Measurements from ENCODE around the gene PLCG2.

PLCG2 gene

DNA sequence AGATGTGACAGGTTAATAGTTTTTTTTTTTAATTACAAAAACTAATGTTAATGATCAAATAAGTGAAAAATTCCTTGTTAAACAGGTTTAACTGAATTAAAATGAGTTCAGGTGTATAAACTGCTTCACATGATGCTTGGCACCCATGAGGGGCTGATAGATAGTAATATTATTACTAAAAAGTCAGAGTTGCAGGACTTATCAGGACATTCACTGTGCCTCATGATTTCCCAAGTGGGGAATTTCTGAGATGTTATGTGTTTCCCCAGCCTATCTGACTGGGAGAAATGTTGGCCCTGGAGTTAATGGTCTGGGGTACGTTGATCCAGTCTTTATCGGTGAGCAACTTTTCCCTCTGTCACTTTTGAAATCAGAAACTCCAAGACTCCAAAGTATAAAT is 102.1 kb downstream of the PLCG2 start:
- no peak for DNase-seq

GRCh38 chr16:81882559-81882958 is 103.5 kb downstream of the PLCG2 start:
- no peak for DNase-seq

- DNase-seq = no peak
Observed at GRCh38 chr16:81883235-81883634, 104.1 kb downstream of the PLCG2 start.

DNA sequence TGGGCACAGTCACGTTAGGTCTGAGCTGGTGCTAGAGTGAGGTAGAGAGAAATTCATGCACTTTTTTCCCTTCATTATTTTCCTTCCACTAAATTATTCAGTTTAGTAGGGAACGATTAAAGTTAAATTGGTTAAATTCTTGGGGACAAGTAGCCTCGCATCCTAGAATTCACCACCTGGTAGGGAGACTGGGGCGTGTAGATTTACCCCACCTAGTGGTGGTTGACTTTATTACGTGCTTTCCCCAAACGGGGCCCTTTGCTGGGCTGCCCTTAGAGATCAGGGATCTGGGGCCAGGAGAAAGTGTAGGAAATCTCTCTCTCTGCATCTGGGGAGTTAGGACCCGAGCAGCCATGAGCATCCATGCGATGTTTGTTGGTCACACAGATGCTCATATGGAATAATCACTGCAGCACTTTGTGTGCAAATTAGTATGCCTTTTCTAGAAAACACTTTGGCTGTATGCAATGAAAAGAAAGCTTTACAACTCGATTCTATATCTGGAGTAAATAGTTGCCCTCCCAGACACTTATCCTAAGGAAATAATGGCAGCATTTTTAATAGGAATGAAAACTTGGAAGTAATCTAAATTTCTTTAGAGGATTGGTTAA is 107.0 kb downstream of the PLCG2 start:
- no peak for DNase-seq

DNA sequence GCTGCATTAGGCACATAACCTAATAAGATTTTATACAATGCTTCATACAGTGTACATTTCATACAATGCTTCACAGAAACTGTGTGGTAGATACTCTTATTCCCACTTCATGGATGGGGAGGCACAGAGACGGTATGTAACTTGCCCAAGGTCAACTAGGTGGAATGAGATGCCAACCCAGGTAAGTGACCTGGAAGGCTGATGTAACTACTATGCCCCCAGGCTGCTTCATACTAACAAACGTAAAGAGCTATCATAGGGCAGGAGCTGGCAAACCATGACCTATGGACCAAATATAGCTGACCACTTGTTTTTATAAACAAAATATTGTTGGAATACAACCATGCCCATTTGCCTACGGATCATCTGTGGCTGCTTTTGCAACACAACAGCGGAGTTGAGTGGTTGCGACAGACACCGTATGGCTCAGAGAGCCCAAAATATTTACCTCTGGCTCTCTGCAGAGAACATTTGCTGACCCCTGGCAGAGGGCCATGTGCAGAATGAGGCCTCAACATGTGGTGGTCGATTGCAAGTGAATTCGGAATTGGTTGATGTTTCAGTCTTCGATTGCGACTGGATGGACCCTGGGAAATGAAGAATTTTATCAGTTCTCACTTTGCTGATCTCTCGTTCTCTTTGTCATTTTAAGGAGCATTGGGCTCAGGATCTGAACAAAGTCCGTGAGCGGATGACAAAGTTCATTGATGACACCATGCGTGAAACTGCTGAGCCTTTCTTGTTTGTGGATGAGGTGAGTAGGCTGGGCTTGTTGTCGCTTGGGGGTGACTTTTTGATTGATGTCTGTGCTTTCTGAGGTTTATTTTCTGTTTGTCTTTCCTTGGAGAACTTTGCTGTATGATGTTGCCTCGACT is 109.7 kb downstream of the PLCG2 start:
- no peak for DNase-seq

DNA sequence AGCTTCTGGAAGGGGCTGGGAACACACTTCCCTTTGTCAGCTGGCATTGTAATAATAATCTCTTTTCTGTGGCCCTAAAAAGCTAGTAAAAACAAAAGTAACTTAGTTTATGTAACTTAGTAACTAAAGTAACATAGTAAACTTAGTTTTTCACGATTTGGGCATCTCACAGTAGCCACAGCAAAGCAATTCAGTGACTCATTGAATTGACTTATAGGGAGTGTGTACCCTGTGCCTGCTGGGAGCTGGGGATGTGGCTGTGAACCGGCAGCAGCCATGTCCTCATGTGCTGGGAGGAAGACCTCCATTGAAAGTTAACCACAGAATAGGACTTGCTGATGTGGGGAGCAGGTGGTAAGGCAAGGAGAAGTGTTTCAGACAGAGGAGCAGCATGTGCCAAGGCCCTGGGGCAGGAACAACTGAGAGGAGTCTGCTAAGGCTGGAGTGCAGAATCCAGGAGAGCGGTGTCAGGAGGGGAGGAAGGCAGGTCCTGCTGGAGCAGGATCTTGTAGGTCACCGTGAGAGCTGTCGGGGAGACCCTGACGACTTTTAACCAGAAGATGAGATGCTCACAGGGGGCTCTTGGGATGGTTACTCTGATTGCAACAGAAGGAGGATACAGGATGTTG is 112.8 kb downstream of the PLCG2 start:
- DNase-seq = no peak

- no peak for DNase-seq
Observed at GRCh38 chr16:81894592-81894991, 115.5 kb downstream of the PLCG2 start.

GRCh38 chr16:81896902-81897301 is 117.8 kb downstream of the PLCG2 start:
- DNase-seq = no peak

GRCh38 chr16:81899601-81900000 is 120.5 kb downstream of the PLCG2 start:
- no peak for DNase-seq

DNA sequence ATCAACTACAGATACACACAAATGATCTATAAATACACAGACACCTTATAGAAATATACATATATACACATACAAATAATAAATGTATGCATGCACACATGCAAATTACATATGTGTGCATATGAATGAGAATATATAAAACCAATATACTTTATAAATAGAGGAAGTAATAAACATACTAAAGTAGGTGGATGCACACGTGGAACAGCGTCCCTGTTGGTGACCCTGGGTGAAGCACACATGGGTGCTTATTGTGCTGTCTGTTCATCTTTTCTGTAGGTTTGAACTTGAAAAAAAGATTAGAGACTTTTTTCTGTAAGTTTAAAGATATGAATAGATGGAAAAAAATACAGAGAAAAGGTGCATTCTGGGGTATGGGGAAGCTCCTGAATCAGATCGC is 120.9 kb downstream of the PLCG2 start:
- DNase-seq = no peak

DNA sequence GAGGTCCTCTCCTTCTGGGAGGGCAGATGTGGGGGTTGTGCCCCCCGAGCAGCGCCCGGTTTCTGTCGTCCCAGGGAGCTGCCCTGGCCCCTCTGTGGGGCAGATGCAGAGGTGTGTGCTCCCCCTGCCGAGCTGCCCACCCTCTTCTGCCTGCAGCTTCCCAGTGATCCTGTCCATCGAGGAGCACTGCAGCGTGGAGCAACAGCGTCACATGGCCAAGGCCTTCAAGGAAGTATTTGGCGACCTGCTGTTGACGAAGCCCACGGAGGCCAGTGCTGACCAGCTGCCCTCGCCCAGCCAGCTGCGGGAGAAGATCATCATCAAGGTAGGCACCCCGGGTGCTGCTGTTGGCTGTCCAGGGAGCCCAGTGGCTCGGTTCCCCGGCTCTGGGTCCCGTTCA is 121.4 kb downstream of the PLCG2 start:
- no peak for DNase-seq

GRCh38 chr16:81901484-81901883 is 122.4 kb downstream of the PLCG2 start:
- DNase-seq = no peak

DNA sequence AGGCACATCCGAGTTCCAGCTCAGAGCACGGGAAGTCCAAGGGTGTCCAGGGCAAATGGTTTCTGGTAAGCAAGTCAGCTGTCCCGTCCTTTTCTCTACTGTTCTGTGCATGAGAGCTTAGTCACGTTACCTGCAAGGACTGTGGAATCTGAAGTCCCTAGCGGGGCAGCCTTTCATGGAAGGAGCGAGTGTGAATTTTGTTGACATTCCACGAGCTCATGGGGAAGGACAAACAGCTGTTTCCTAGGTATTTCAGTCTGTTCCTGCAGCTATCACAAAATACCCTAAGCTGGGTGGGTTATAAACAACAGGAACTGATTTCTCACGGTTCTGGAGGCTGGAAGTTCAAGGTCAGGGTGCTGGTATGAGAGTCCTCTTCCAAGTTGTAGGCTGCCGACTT is 122.9 kb downstream of the PLCG2 start:
- no peak for DNase-seq

GRCh38 chr16:81904320-81904719 is 125.2 kb downstream of the PLCG2 start:
- no peak for DNase-seq

- no peak for DNase-seq
Observed at GRCh38 chr16:81905277-81905676, 126.2 kb downstream of the PLCG2 start.

GRCh38 chr16:81907681-81908080 is 128.6 kb downstream of the PLCG2 start:
- no peak for DNase-seq

DNA sequence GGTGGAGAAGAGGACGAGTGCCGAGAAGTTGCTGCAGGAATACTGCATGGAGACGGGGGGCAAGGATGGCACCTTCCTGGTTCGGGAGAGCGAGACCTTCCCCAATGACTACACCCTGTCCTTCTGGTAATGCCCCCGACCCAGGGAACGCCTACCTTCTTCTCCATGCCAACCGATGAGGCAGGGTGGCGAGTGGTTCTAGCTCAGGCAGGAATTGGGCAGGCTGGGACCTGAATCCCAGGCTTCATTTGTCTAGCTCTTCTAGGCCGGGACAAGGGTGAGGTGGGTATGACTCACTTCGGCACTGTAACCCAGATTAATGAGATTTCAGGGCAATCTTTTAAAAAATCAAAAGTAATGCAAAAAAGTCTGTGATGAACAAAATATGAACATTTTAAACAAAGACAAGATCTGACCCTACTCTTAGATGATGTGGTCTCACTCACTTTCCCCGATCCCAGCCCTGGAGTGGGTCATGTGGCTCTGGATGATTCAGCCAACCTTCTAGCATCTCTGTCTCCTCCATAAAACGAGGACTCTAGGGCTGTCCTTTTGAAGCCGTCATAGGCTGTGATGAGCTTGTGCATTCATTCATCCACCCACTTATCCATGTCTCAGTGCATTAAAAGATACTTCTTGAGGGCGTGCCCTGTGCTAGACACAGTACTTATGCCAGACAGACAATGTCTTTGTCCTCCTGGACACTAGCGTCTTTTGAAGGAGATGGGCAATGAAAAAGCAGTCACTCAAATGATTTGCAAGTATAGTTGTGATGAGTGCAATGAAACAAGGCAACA is 129.6 kb downstream of the PLCG2 start:
- DNase-seq = no peak

DNA sequence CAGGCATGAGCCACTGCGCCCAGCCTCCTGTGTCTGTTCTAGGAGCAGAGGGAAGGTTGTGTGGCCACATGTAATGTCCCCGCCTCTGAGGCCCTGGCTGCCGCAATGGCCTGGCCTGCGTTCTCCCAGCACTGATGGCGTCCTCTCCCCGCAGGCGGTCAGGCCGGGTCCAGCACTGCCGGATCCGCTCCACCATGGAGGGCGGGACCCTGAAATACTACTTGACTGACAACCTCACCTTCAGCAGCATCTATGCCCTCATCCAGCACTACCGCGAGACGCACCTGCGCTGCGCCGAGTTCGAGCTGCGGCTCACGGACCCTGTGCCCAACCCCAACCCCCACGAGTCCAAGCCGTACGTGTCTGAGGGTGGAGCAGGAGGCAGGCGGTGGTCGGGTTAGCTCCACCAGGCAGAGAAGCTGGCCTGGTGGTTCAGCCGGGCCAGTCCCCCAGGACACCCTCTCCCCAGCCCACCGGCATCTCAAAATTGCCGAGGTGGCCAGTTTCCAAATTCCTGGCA is 131.3 kb downstream of the PLCG2 start:
- DNase-seq = no peak

GRCh38 chr16:81912395-81912794 is 133.3 kb downstream of the PLCG2 start:
- no peak for DNase-seq

GRCh38 chr16:81913222-81913621 is 134.1 kb downstream of the PLCG2 start:
- no peak for DNase-seq

- DNase-seq = no peak
Observed at GRCh38 chr16:81917375-81917774, 138.3 kb downstream of the PLCG2 start.

GRCh38 chr16:81918927-81919326 is 139.8 kb downstream of the PLCG2 start:
- DNase-seq = no peak

DNA sequence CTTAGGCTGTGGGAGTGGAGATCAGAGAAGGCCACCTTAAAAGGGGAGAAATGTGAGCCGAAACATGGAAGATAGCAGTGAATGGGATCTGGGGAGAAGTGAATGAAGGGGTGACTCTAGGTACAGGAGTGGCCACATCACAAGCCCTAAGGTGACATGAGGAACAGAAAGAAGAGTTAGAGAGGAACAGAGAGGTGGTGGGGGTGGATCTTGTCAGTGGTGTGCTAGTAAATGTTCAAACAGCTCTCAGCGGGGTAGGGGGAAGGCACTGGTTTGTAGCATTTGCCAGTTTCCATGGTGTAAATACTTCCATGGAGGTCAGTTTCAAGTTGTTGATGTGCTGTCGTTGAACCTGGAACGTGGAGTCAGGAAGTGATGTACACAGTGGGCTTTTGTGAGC is 141.4 kb downstream of the PLCG2 start:
- DNase-seq = no peak
